HEK293 (cell line): ENCODE data around the gene EXOC2.

ENCODE experiments used
- CTCF ChIA-PET: fragments of 350-600 bp; formaldehyde crosslinking; extraction: SDS; loops from one replicate; lab custom pipeline; 2021; ENCODE audit warnings: antibody characterized with exemption; lab: Yijun Ruan, JAX
- POLR2A ChIA-PET: fragments of 300-600 bp; formaldehyde crosslinking; extraction: SDS; loops from one replicate; lab custom pipeline; 2020; ENCODE audit warnings: antibody characterized with exemption, inconsistent platforms; lab: Yijun Ruan, JAX
- H3K27ac ChIP-seq: fragments of 200-500 bp; sonication (Bioruptor generic); 2 replicates; pipeline ENCODE4 v1.5.1; 2014; ENCODE audit warnings: low read depth, low read length, control low read depth, inconsistent platforms; ENCODE audit errors: extremely low read depth
- H3K36me3 ChIP-seq, 2 experiments: fragments of 200-500 bp in 1 of 2; sonication (Bioruptor generic) in 1 of 2; 1 replicate in 1 of 2; 2 replicates in 1 of 2; pipeline ENCODE4 v1.5.1; 2014 to 2017; ENCODE audit warnings: inconsistent platforms in 2 of 2, low read length in 2 of 2; ENCODE audit not compliant: control insufficient read depth in 2 of 2, insufficient read depth in 1 of 2
- H3K4me1 ChIP-seq: fragments of 200-500 bp; sonication (Bioruptor generic); 2 replicates; pipeline ENCODE4 v1.5.1; 2014; ENCODE audit warnings: mild to moderate bottlenecking, low read length, inconsistent platforms; ENCODE audit not compliant: control insufficient read depth, insufficient read depth
- H3K4me3 ChIP-seq: 2 replicates; pipeline ENCODE4 v1.5.1; 2011; ENCODE audit warnings: low read depth, mild to moderate bottlenecking, control low read depth, low read length, moderate library complexity
- H3K9me3 ChIP-seq: fragments of 200-500 bp; sonication (Bioruptor generic); 2 replicates; pipeline ENCODE4 v1.5.1; 2014; ENCODE audit warnings: low read depth, low read length, inconsistent platforms; ENCODE audit not compliant: control insufficient read depth, insufficient read depth
- KLF1 ChIP-seq: fragments of 450-650 bp; formaldehyde crosslinking; IDR thresholded peaks from 2 replicates; pipeline ENCODE4 v1.5.1; 2016; ENCODE audit warnings: missing biosample characterization, missing genetic modification characterization
- MEIS1 ChIP-seq: sonication (generic); formaldehyde crosslinking; IDR thresholded peaks from 2 replicates; pipeline ENCODE4 v1.8.1; 2022; ENCODE audit warnings: missing genetic modification reagents, mild to moderate bottlenecking, borderline replicate concordance
- MZF1 ChIP-seq: fragments of 450-650 bp; formaldehyde crosslinking; IDR thresholded peaks from 2 replicates; pipeline ENCODE4 v1.5.1; 2017; ENCODE audit warnings: missing biosample characterization, missing genetic modification characterization, borderline replicate concordance
- PRDM6 ChIP-seq: fragments of 450-650 bp; formaldehyde crosslinking; IDR thresholded peaks from 2 replicates; pipeline ENCODE4 v1.5.1; 2017; ENCODE audit warnings: missing biosample characterization, missing genetic modification characterization
- ZBTB17 ChIP-seq: fragments of 450-650 bp; formaldehyde crosslinking; IDR thresholded peaks from 2 replicates; pipeline ENCODE4 v1.5.1; 2016; ENCODE audit warnings: missing biosample characterization, missing genetic modification characterization
- ZNF114 ChIP-seq: fragments of 450-650 bp; formaldehyde crosslinking; IDR thresholded peaks from 2 replicates; pipeline ENCODE4 v1.5.0; 2017; ENCODE audit warnings: missing biosample characterization, missing genetic modification characterization
- ZNF16 ChIP-seq: fragments of 450-650 bp; formaldehyde crosslinking; IDR thresholded peaks from 2 replicates; pipeline ENCODE4 v1.5.1; 2016; ENCODE audit warnings: low read depth, missing biosample characterization, missing genetic modification characterization
- ZNF174 ChIP-seq: fragments of 450-650 bp; formaldehyde crosslinking; IDR thresholded peaks from 2 replicates; pipeline ENCODE4 v1.5.0; 2017; ENCODE audit warnings: missing biosample characterization, mild to moderate bottlenecking, missing genetic modification characterization
- ZNF202 ChIP-seq: fragments of 450-650 bp; formaldehyde crosslinking; IDR thresholded peaks from 2 replicates; pipeline ENCODE4 v1.5.1; 2016; ENCODE audit warnings: missing biosample characterization, missing genetic modification characterization, borderline replicate concordance
- ZNF248 ChIP-seq: fragments of 450-650 bp; formaldehyde crosslinking; IDR thresholded peaks from 2 replicates; pipeline ENCODE4 v1.5.1; 2017; ENCODE audit warnings: missing biosample characterization, missing genetic modification characterization
- ZNF341 ChIP-seq: fragments of 450-650 bp; formaldehyde crosslinking; IDR thresholded peaks from 2 replicates; pipeline ENCODE4; 2016; ENCODE audit warnings: low read depth, missing biosample characterization, missing genetic modification characterization
- ZNF354C ChIP-seq: fragments of 450-650 bp; formaldehyde crosslinking; IDR thresholded peaks from 2 replicates; pipeline ENCODE4 v1.5.1; 2016; ENCODE audit warnings: missing biosample characterization, missing genetic modification characterization, low read depth, borderline replicate concordance
- ZNF404 ChIP-seq: fragments of 450-650 bp; formaldehyde crosslinking; IDR thresholded peaks from 2 replicates; pipeline ENCODE4 v1.5.1; 2017; ENCODE audit warnings: missing biosample characterization, missing genetic modification characterization
- ZNF548 ChIP-seq: fragments of 450-650 bp; formaldehyde crosslinking; IDR thresholded peaks from 2 replicates; pipeline ENCODE4 v1.5.1; 2016; ENCODE audit warnings: missing biosample characterization, missing genetic modification characterization
- ZNF600 ChIP-seq: fragments of 450-650 bp; formaldehyde crosslinking; IDR thresholded peaks from 2 replicates; pipeline ENCODE4 v1.5.1; 2016; ENCODE audit warnings: missing biosample characterization, missing genetic modification characterization
- ZNF658 ChIP-seq: fragments of 450-650 bp; formaldehyde crosslinking; IDR thresholded peaks from 2 replicates; pipeline ENCODE4; 2016; ENCODE audit warnings: missing biosample characterization, missing genetic modification characterization
- ZNF785 ChIP-seq: fragments of 450-650 bp; formaldehyde crosslinking; IDR thresholded peaks from 2 replicates; pipeline ENCODE4 v1.5.1; 2016; ENCODE audit warnings: missing biosample characterization, missing genetic modification characterization
- ZNF791 ChIP-seq: fragments of 450-650 bp; formaldehyde crosslinking; IDR thresholded peaks from 2 replicates; pipeline ENCODE4 v1.5.1; 2016; ENCODE audit warnings: missing biosample characterization, missing genetic modification characterization
- TF ChIP-seq, protein P1 (sequence below): fragments of 450-650 bp; formaldehyde crosslinking; IDR thresholded peaks from 2 replicates; pipeline ENCODE4 v1.5.1; 2016; ENCODE audit warnings: missing biosample characterization, missing genetic modification characterization
- TF ChIP-seq, protein P2 (sequence below): fragments of 450-650 bp; formaldehyde crosslinking; IDR thresholded peaks from 2 replicates; pipeline ENCODE4 v1.5.1; 2016; ENCODE audit warnings: missing biosample characterization, missing genetic modification characterization
- TF ChIP-seq, protein P3 (sequence below): fragments of 450-650 bp; formaldehyde crosslinking; IDR thresholded peaks from 2 replicates; pipeline ENCODE4 v1.5.1; 2016; ENCODE audit warnings: missing biosample characterization, missing genetic modification characterization
- TF ChIP-seq, protein P4 (sequence below): fragments of 450-650 bp; formaldehyde crosslinking; IDR thresholded peaks from 2 replicates; pipeline ENCODE4 v1.5.1; 2016; ENCODE audit warnings: missing biosample characterization, missing genetic modification characterization, borderline replicate concordance
- TF ChIP-seq, protein P5 (sequence below): fragments of 450-650 bp; formaldehyde crosslinking; IDR thresholded peaks from 2 replicates; pipeline ENCODE4 v1.5.1; 2016; ENCODE audit warnings: missing biosample characterization, missing genetic modification characterization

EXOC2 gene

DNA sequence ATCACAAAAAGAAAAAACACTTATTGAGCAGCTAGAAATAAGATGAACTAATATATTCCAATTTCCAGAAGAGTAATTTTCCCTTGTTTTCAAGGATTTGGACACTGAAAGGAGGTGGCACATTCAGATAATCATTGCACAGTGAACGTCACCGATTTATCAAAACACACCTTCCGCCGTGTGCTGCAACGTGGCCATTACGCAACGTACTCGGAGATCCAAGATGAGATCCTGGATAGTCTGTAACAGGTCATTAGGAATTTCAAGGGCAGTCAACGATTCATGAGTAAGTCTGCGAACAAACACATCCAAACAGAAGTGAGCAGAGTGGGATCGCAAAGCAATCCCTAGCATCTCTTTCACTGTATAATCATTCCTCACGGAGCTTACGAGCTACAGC is 129.1 kb downstream of the EXOC2 start:
- CTCF ChIA-PET = no interaction called here
- Histone ChIP-seq H3K27ac (no peak overlapping the region), H3K4me3 (no peak overlapping the region), H3K4me1 (no peaks in the 10 kb centered on the region), H3K36me3 (peaks cover 20 to 52% of the 10 kb centered on the region in 2 experiments; a peak in 2 of 3 replicates), H3K9me3 (no peaks in the 10 kb centered on the region)
- POLR2A ChIA-PET = no interaction called here
- TF ChIP-seq ZNF174 = no peak
- no peak for TF ChIP-seq ZNF785 (tag by site-specific recombination)
- no peak for TF ChIP-seq ZNF658 (tag by site-specific recombination)
- TF ChIP-seq KLF1 (tag by site-specific recombination) = no peak
- TF ChIP-seq, protein P1, sequence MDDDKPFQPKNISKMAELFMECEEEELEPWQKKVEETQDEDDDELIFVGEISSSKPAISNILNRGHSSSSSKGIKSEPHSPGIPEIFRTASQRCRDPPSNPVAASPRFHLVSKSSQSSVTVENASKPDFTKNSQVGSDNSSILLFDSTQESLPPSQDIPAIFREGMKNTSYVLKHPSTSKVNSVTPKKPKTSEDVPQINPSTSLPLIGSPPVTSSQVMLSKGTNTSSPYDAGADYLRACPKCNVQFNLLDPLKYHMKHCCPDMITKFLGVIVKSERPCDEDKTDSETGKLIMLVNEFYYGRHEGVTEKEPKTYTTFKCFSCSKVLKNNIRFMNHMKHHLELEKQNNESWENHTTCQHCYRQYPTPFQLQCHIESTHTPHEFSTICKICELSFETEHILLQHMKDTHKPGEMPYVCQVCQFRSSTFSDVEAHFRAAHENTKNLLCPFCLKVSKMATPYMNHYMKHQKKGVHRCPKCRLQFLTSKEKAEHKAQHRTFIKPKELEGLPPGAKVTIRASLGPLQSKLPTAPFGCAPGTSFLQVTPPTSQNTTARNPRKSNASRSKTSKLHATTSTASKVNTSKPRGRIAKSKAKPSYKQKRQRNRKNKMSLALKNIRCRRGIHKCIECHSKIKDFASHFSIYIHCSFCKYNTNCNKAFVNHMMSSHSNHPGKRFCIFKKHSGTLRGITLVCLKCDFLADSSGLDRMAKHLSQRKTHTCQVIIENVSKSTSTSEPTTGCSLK = no peak
- no peak for TF ChIP-seq MZF1 (tag by site-specific recombination)
- TF ChIP-seq ZNF341 (tag by site-specific recombination) = no peak
- no peak for TF ChIP-seq ZNF404
- no peak for TF ChIP-seq ZNF114
- TF ChIP-seq ZNF548 (tag by site-specific recombination) = no peak
- no peak for TF ChIP-seq ZNF202 (tag by site-specific recombination)
- TF ChIP-seq, protein P2, sequence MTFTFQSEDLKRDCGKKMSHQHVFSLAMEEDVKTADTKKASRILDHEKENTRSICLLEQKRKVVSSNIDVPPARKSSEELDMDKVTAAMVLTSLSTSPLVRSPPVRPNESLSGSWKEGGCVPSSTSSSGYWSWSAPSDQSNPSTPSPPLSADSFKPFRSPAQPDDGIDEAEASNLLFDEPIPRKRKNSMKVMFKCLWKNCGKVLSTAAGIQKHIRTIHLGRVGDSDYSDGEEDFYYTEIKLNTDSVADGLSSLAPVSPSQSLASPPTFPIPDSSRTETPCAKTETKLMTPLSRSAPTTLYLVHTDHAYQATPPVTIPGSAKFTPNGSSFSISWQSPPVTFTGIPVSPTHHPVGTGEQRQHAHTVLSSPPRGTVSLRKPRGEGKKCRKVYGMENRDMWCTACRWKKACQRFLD (tag by site-specific recombination) = no peak
- TF ChIP-seq, protein P3, sequence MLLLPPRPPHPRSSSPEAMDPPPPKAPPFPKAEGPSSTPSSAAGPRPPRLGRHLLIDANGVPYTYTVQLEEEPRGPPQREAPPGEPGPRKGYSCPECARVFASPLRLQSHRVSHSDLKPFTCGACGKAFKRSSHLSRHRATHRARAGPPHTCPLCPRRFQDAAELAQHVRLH (tag by site-specific recombination) = no peak
- TF ChIP-seq, protein P4, sequence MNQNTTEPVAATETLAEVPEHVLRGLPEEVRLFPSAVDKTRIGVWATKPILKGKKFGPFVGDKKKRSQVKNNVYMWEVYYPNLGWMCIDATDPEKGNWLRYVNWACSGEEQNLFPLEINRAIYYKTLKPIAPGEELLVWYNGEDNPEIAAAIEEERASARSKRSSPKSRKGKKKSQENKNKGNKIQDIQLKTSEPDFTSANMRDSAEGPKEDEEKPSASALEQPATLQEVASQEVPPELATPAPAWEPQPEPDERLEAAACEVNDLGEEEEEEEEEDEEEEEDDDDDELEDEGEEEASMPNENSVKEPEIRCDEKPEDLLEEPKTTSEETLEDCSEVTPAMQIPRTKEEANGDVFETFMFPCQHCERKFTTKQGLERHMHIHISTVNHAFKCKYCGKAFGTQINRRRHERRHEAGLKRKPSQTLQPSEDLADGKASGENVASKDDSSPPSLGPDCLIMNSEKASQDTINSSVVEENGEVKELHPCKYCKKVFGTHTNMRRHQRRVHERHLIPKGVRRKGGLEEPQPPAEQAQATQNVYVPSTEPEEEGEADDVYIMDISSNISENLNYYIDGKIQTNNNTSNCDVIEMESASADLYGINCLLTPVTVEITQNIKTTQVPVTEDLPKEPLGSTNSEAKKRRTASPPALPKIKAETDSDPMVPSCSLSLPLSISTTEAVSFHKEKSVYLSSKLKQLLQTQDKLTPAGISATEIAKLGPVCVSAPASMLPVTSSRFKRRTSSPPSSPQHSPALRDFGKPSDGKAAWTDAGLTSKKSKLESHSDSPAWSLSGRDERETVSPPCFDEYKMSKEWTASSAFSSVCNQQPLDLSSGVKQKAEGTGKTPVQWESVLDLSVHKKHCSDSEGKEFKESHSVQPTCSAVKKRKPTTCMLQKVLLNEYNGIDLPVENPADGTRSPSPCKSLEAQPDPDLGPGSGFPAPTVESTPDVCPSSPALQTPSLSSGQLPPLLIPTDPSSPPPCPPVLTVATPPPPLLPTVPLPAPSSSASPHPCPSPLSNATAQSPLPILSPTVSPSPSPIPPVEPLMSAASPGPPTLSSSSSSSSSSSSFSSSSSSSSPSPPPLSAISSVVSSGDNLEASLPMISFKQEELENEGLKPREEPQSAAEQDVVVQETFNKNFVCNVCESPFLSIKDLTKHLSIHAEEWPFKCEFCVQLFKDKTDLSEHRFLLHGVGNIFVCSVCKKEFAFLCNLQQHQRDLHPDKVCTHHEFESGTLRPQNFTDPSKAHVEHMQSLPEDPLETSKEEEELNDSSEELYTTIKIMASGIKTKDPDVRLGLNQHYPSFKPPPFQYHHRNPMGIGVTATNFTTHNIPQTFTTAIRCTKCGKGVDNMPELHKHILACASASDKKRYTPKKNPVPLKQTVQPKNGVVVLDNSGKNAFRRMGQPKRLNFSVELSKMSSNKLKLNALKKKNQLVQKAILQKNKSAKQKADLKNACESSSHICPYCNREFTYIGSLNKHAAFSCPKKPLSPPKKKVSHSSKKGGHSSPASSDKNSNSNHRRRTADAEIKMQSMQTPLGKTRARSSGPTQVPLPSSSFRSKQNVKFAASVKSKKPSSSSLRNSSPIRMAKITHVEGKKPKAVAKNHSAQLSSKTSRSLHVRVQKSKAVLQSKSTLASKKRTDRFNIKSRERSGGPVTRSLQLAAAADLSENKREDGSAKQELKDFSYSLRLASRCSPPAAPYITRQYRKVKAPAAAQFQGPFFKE = no peak
- TF ChIP-seq ZNF248 (tag by site-specific recombination) = no peak
- no peak for TF ChIP-seq ZBTB17 (tag by site-specific recombination)

DNA sequence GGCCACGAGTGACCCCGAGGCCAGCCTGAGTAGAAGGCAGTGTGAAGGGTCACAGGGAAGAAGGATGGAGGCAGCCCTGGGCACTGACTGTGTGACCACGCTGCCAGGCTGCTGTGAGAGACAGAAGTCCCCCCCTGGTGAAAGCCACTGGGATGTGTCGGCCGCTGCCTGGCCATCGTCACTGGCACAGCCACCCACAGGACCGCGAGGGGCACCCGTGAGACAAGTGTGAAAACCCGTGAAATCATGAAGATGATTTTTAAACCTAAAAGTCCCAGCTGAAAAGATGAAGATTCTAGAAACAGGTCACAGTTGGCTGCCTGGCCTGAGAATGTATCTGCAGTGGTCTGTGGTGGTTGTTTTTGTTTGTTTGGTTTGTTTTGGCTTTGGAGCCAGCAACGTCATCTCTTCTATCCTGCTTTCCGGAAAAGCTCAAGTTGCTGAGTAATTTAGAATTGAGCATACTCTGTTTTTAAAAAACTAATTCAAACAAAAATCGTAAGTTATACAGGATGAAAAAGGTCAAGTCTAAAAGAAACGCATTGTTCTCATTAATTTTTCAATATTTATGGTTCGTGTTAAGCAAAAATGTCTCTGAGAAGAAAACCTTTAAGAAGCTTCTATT is 130.8 kb downstream of the EXOC2 start:
- H3K27ac ChIP-seq = no peak overlapping the region
- H3K9me3 ChIP-seq = no peaks in the 10 kb centered on the region
- peaks cover 31 to 45% of the 10 kb centered on the region in 2 experiments for H3K36me3 ChIP-seq
- POLR2A ChIA-PET = interaction anchor here (1.0 kb wide), 1 partner anchor 12 kb away, joined by 4 read pairs; no protein-coding TSS in a partner anchor
- H3K4me1 ChIP-seq = no peaks in the 10 kb centered on the region
- CTCF ChIA-PET = interaction anchor here (0.6 to 1.1 kb wide), 2 partner anchors 31 to 160 kb away, joined by 5 read pairs; no protein-coding TSS in a partner anchor
- no peak overlapping the region for H3K4me3 ChIP-seq
- TF ChIP-seq ZNF354C (tag by site-specific recombination) = no peak
- no peak for TF ChIP-seq ZNF791 (tag by site-specific recombination)
- no peak for TF ChIP-seq PRDM6
- TF ChIP-seq ZNF16 (tag by site-specific recombination) = no peak
- TF ChIP-seq, protein P5, sequence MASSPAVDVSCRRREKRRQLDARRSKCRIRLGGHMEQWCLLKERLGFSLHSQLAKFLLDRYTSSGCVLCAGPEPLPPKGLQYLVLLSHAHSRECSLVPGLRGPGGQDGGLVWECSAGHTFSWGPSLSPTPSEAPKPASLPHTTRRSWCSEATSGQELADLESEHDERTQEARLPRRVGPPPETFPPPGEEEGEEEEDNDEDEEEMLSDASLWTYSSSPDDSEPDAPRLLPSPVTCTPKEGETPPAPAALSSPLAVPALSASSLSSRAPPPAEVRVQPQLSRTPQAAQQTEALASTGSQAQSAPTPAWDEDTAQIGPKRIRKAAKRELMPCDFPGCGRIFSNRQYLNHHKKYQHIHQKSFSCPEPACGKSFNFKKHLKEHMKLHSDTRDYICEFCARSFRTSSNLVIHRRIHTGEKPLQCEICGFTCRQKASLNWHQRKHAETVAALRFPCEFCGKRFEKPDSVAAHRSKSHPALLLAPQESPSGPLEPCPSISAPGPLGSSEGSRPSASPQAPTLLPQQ (tag by site-specific recombination) = no peak
- no peak for TF ChIP-seq ZNF600 (tag by site-specific recombination)
- no peak for TF ChIP-seq MEIS1 (CRISPR knock-in tag)
